ENCODE data around the gene MRPS35. TPM values are rescaled to one million over a fixed set of nuclear protein-coding genes. Genes with fewer than 3 reads are reported as not detected.

The MRPS35 gene
- total RNA-seq, 2 experiments from 2014 or later, result 33.9 to 45.5 TPM

DNA sequence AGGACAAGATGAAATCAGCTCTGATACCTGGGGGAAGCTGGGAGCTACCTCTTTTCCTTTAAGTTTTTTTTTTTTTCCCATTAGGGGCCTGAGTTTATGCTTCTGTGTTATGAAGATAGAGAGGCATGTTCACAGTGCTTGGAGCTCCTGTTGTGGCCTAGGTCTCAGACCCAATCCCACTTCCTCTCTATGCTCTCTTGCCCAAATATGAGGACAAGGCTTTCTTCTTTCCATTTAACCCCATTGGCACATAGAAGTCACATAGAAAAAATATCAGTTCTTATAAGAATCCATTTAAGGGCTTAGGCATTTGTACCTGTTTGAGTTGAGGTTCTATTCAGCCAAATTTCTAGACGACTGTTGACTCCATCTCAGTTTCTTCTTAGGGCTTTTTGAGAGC lies 12.6 kb downstream of the MRPS35 start:
- Histone ChIP-seq H3K9me3 (ENCODE audit: low read length) (no peaks in the 10 kb centered on the region), H3K4me3 (ENCODE audit: low read depth, low read length, poor library complexity, severe bottlenecking) (no peak overlapping the region), H3K9me2 (ENCODE audit: insufficient read depth, low read length) (no peaks in the 10 kb centered on the region), H4K20me1 (ENCODE audit: insufficient read depth, low read length) (no peaks in the 10 kb centered on the region), H3K4me1 (ENCODE audit: insufficient read depth, low read length, poor library complexity, severe bottlenecking) (no peaks in the 10 kb centered on the region), H3K27ac (ENCODE audit: low read depth, low read length, poor library complexity, severe bottlenecking) (no peak overlapping the region), H3K79me2 (ENCODE audit: insufficient read depth, low read depth, low read length) (no peaks in the 10 kb centered on the region), H3K36me3 (ENCODE audit: insufficient read depth, low read length) (peaks cover 82% of the 10 kb centered on the region), H3K4me2 (ENCODE audit: low read length) (no peak overlapping the region), H2AFZ (ENCODE audit: low read length) (no peak overlapping the region)
- CTCF ChIA-PET (ENCODE audit: unreplicated experiment), result no interaction called here
- TF ChIP-seq CTCF (conservative IDR thresholded peaks at IDR 0.05; ENCODE audit: low read length) (no peak), EZH2phosphoT487 (IDR thresholded peaks at IDR 0.05; ENCODE audit: borderline replicate concordance, low read depth, low read length) (no peak)
- intact Hi-C loops (cut with micrococcal nuclease; ENCODE audit: unreplicated experiment), result no loop called here
- BruUV-seq (replicated peaks), result no TSS peak
- POLR2A ChIA-PET, result interaction anchor here (0.5 to 1.1 kb wide), 3 partner anchors 10 to 1086 kb away, joined by 3 read pairs; no protein-coding TSS in a partner anchor
- no peak for DNase-seq (ENCODE audit: low spot score)

DNA sequence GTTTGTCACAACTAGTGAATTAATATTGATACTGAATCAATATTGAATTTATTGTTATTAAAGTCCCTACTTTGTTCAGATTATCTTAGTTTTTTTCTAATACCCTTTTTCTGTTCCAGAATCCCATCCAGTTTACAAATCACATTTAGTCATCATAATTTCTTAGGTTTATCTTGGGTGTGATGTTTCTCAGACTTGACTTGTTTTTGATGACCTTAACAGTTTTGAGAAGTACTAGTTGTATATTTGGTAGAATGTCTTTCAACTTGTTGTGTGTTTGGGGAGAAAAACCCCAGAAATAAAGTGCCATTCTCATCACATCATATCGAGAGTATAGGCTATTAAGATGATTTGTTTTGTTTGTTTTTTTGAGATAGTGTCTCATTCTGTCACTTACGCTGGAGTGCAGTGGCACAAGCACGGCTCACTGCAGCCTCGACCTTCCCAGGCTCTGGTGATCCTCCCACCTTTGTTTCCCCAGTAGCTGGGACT lies 19.5 kb downstream of the MRPS35 start:
- ChIA-PET CTCF (ENCODE audit: unreplicated experiment) (no interaction called here), POLR2A (no interaction called here)
- Histone ChIP-seq H3K36me3 (ENCODE audit: insufficient read depth, low read length) (peaks cover 83% of the 10 kb centered on the region), H3K4me3 (ENCODE audit: low read depth, low read length, poor library complexity, severe bottlenecking) (no peak overlapping the region), H3K9me3 (ENCODE audit: low read length) (no peaks in the 10 kb centered on the region), H4K20me1 (ENCODE audit: insufficient read depth, low read length) (0 out of 2 replicates have a peak, but pooled peaks cover 4% of the 10 kb centered on the region), H3K79me2 (ENCODE audit: insufficient read depth, low read depth, low read length) (no peaks in the 10 kb centered on the region), H3K4me1 (ENCODE audit: insufficient read depth, low read length, poor library complexity, severe bottlenecking) (no peaks in the 10 kb centered on the region), H3K4me2 (ENCODE audit: low read length) (no peak overlapping the region), H3K9me2 (ENCODE audit: insufficient read depth, low read length) (no peaks in the 10 kb centered on the region), H3K27ac (ENCODE audit: low read depth, low read length, poor library complexity, severe bottlenecking) (no peak overlapping the region), H2AFZ (ENCODE audit: low read length) (no peak overlapping the region)
- no peak for DNase-seq (ENCODE audit: low spot score)
- intact Hi-C loops (cut with micrococcal nuclease; ENCODE audit: unreplicated experiment), result no loop called here
- no TSS peak for BruUV-seq (replicated peaks)
- no peak for TF ChIP-seq EZH2phosphoT487 (IDR thresholded peaks at IDR 0.05; ENCODE audit: borderline replicate concordance, low read depth, low read length)
- TF ChIP-seq CTCF (conservative IDR thresholded peaks at IDR 0.05; ENCODE audit: low read length), result no peak

GRCh38 chr12:27732281-27732680 lies 21.6 kb downstream of the MRPS35 start:
- Histone ChIP-seq H3K4me1 (ENCODE audit: insufficient read depth, low read length, poor library complexity, severe bottlenecking) (no peaks in the 10 kb centered on the region), H3K36me3 (ENCODE audit: insufficient read depth, low read length) (peaks cover 80% of the 10 kb centered on the region), H4K20me1 (ENCODE audit: insufficient read depth, low read length) (0 out of 2 replicates have a peak, but pooled peaks cover 4% of the 10 kb centered on the region), H3K9me2 (ENCODE audit: insufficient read depth, low read length) (no peaks in the 10 kb centered on the region), H3K79me2 (ENCODE audit: insufficient read depth, low read depth, low read length) (no peaks in the 10 kb centered on the region), H3K4me3 (ENCODE audit: low read depth, low read length, poor library complexity, severe bottlenecking) (no peak overlapping the region), H3K4me2 (ENCODE audit: low read length) (no peak overlapping the region), H2AFZ (ENCODE audit: low read length) (no peak overlapping the region), H3K9me3 (ENCODE audit: low read length) (no peaks in the 10 kb centered on the region), H3K27ac (ENCODE audit: low read depth, low read length, poor library complexity, severe bottlenecking) (no peak overlapping the region)
- intact Hi-C loops (cut with micrococcal nuclease; ENCODE audit: unreplicated experiment), result loop anchor here (2.0 kb wide), 1 partner anchor 209 kb away; no protein-coding TSS in a partner anchor
- POLR2A ChIA-PET, result interaction anchor here (0.6 to 1.0 kb wide), 4 partner anchors 11 to 95 kb away, joined by 3 read pairs; no protein-coding TSS in a partner anchor
- no TSS peak for BruUV-seq (replicated peaks)
- CTCF ChIA-PET (ENCODE audit: unreplicated experiment), result no interaction called here
- TF ChIP-seq EZH2phosphoT487 (IDR thresholded peaks at IDR 0.05; ENCODE audit: borderline replicate concordance, low read depth, low read length) (no peak), CTCF (conservative IDR thresholded peaks at IDR 0.05; ENCODE audit: low read length) (peak; percentile 67)
- peak; percentile 20 for DNase-seq (ENCODE audit: low spot score)

All from OCI-LY7 (cell line).